HG03521 (cell line): Measurements from ENCODE around the gene SYT8.
"Not testable (repeated sequence)": the region's sequence is repeated elsewhere in the genome, so short reads cannot be mapped to it uniquely, and the experiment has no call there.

Experiments
- ATAC-seq: cut with Tn5 transposase; IDR thresholded peaks from one replicate; pipeline ENCODE4 v1.9.1; 2021; ENCODE audit warnings: mild to moderate bottlenecking, moderate library complexity; ENCODE audit not compliant: unreplicated experiment

SYT8 gene

DNA sequence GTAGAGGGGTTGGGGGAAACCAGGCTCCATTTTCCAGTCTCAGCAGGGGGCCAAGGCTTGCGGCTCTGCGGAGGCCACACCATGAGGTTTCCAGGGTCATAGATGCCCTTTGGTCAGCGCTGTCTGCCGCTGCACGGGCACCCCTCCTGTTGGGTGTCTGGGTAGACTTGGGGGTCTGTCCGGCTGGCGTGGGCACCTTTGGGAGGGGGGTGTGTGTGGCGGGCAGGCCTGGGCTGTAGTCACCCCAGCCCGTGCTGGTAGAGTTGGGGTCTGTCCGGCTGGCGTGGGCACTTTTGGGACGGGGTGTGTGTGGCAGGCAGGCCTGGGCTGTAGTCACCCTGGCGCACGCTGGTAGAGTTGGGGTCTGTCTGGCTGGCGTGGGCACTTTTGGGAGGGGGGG lies 36.7 kb downstream of the SYT8 start:
- no peak for ATAC-seq

DNA sequence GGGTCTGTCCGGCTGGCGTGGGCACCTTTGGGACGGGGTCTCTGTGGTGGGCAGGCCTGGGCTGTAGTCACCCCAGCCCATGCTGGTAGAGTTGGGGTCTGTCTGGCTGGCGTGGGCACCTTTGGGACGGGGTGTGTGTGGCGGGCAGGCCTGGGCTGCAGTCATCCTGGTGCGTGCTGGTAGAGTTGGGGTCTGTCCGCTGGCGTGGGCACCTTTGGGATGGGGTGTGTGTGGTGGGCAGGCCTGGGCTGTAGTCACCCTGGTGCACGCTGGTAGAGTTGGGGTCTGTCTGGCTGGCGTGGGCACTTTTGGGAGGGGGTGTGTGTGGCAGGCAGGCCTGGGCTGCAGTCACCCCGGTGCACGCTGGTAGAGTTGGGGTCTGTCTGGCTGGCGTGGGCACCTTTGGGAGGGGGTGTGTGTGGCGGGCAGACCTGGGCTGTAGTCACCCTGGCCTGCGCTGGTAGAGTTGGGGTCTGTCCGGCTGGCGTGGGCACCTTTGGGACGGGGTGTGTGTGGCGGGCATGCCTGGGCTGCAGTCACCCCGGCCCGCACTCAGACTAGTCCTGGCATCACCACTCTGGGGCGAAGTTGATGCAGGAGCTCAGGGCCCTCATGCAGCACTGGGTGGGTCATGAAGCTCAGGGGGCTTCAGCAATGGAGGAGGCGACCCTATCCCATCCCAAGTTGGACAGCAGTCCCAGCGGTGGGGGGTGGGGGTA lies 37.6 kb downstream of the SYT8 start:
- no peak for ATAC-seq

DNA sequence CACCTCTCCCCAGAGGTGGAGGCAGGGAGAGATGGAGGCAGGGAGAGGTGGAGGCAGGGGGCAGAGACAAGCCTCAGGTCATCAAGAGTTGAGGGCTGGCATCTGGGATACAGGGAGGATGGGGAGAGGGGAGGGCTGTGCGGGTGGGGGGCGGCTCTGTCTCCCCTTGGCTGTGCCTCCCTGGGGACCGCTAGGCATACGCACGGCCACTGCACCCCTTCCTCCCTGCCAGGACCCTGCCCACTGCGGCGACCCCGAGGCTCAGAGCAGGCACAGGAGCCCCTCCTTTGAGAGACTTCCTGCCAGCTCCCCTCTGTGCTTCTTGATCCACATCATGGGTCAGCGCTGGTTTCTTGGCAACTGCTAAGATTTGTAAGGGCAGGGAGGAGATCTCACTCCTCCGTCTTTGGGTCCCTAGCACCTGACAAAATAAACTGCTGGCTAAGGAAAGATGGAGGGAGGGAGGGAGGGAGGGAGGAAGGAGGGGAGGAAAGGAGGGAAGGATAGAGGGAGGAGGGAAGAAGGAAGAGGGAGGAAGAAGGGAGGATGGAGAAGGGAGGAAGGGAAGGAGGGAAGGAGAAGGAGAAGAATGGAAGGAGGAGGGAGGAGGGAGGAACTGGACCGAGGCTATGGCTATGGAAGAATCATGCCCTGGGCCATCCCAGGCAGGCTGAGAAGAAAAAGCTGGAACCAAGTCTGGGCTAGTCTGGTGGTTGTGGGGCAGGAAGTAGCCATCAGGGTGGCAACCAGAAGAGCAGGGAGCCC lies 38.4 kb downstream of the SYT8 start:
- ATAC-seq, result no peak

DNA sequence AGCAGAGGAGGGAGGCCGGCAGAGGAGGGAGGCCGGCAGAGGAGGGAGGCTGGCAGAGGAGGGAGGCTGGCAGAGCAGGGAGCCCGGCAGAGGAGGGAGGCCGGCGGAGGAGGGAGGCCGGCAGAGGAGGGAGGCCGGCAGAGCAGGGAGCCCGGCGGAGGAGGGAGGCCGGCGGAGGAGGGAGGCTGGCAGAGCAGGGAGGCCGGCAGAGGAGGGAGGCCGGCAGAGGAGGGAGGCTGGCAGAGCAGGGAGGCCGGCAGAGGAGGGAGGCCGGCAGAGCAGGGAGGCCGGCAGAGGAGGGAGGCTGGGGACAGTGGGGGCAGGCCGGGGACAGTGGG lies 39.0 kb downstream of the SYT8 start:
- ATAC-seq, result not testable (repeated sequence)

DNA sequence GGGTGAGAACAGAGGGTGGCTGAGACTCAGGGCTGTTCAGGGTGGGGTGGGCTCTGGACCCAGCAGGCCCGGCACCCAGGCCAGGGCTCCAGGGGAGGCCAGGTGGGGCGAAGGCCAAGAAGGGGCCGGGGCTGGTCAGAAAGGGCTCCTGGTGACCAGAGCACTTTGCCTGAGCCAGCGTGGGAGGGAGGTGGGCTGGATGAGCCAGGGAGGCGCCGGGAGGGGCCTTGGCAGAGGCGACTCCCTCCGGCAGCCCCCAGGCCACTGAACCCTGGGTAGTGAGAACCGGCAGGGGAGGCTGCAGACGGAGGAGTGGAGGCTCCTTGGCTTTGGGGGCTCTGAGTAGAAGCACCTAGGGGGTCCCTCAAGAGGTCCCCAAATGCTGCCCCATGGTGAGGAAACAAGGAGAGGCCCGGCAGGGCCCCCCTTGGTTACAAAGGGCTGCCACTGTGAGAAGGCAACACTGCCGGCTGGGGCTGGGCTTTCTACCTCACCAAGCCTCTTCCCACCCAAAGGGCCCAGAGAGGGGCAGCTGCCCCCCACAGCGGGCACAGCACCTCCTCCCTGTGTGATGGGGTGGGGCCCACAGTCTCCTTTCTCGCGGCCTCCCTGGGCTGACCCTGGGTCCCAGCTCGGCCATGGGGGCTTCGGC lies 39.8 kb downstream of the SYT8 start:
- ATAC-seq, result not testable (repeated sequence)

DNA sequence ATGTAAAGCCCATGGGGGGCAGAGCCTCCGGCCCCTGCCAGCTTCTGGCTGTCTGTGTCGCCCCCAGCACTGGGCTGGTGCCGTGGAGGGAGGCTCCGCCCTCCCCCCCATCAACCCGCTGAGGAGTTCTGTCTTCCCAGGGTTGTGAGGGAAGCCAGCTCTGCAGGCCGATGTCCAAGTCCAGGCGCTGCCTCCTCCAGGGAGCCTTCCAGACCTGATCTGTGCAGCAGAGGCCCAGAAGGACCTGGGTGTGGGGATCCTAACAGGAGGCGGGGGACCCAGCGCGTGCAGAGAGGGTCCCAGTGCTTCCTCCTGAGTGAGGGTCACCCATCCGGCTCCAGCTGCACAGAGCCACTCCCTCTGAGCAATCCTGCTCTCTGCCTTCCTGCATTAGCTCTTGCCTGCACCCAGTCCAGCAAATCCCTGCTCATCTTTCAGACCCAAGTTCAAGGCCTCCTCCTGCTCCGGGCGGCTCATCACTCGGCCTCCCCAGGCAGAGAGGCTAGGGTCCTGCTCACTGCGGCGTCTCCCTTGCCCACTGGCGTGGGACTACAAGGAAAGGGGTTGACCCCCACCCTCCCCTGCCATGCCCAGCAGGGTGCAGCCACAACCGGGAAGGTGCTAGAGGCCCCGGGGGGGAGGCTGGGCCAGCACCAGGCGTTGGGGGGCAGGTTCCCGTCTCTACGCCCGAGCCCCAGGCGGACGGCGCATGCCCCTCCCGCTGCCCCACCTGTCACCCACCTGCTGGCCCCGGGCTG lies 40.5 kb downstream of the SYT8 start:
- no peak for ATAC-seq

DNA sequence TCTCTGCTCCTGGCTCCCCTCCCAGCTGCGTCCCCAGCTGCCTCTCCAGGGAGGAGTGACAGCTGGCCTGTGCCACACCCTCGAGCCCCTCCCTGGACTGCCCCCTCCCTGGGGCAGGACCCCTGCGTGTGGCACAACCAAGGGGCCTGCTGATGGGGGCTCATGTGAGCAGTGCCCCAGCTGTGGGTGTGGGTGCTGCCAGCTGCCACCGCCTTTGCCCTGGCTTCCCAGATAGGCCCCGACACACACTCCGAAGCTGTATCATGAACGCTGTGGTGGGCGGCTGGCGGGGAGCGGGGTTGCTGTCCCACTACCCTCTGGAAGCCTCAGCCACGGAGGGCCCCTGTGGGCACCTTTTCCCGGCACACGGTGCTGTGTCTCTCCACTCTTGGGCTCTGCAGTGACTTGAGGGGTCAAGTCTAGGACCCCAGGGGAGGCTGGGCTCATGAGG lies 41.1 kb downstream of the SYT8 start:
- not testable (repeated sequence) for ATAC-seq

DNA sequence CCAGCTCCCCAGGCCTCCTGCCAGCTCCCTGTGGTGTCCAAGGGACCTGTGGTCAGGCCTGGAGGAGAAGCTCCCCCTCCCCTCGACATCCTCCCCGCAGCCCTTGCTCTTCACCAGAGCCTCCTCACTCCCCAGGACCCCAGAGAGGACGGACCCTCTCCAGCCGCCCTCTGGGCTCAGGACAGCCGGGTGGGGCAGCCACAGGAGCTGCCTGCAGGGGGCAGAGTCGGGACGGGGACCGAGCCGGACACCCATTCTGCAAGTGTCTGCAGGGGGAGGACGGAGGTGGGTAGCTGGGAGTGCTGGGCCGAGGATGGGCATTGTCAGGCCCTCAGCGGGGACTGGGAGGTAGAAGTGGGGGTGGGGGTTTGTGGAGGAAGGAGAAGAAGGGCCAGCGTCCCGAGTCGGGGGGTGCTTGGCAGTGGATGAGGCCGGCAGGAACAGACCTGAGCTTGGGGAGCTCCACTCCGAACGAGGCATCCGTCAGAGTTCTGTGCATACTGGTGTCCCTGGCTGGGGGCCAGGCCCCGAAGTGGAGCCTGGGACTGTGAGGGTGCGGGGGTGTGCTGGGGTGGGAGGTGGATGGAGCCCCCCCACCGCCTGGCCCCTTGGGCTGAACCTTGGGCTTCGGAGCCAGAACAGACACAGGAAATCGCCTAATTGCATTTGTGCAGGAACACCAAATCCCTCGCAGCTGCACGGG lies 41.7 kb downstream of the SYT8 start:
- no peak for ATAC-seq

DNA sequence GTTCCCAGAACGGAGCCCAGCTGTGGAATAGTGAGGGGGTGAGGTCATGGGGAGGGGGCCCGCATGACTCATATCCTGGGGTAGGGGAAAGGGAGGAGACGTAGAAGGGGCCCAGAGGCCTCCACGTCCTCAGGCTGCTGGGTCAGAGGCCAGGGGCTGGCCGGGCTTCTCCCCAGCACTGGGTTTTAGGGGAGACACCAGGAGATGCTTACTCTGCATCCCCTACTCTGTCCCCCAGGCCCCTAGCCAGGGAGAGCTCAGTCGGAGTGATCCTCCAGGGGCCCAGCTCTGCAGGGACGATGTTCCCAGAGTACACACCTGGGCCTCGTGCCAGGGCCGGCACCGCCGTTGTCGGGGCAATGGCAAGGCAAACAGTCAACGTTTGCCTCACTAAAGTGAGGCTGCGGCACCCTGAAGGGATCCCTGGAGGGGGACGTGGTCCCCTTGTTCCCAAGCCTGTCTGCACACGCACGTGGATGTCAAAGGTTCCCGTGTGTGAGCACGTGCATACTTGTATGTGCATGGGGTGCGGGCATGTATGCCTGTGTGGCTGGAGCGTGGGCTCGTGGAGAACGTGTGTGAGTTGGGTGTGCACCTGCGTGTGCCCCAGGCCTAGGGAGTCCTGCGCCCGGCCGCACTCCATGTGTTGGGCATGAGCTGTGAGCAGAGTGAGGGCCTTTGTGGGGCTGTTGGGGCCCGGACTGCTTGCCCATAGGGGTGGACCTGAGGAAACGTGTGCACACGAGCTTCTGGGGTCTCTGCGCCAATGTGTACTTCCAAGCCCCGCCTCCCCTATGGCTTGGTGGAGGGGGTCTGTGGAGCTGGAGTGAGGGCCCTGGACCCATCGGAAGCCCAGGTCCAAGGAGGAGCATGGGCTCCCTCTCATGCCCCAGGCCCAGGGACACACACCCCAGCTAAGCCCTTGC lies 42.7 kb downstream of the SYT8 start:
- no peak for ATAC-seq

DNA sequence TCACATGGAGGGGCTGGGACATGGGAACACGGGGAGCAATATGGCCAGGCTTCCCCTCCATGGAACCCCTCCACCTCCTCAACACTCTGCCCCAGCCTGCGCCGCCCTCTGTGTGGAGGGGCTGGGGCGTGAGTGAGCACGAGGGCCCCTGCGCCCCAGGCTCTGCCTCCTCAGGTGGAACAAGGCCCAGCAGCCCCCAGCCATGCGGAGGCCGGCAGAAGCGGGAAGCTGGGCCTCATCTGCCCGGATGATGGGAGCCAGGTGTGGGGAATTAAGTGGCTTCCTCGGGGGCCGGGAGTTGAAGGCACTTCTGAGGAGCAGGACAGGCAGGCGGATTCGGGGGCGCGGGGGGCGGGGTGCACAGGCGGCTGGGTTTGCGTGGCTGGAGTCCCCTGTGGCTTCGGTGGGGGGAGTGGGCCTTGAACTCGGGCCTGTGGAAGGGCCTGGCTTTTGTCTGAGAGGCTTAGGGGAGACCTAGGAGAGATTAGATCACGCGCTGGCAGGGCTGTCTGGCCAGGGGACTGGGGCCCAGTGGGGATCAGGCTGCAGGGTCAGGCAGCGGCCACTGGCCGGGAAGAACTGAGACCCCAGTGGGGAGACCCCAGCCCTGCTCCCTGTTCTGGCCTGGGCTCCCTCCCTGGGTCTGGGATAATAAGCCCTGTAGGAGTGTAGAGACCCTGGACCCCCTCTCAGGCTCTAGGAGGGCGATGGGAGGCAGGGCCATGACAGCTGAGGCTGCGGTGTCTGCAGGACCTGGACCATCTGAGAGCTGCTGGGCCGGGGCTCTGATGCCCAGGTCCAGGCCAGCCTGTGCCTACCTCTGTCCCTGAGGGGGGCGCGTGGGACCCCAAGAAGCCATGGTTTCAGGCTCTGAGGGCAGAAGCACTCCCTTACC lies 43.6 kb downstream of the SYT8 start:
- ATAC-seq, result no peak

DNA sequence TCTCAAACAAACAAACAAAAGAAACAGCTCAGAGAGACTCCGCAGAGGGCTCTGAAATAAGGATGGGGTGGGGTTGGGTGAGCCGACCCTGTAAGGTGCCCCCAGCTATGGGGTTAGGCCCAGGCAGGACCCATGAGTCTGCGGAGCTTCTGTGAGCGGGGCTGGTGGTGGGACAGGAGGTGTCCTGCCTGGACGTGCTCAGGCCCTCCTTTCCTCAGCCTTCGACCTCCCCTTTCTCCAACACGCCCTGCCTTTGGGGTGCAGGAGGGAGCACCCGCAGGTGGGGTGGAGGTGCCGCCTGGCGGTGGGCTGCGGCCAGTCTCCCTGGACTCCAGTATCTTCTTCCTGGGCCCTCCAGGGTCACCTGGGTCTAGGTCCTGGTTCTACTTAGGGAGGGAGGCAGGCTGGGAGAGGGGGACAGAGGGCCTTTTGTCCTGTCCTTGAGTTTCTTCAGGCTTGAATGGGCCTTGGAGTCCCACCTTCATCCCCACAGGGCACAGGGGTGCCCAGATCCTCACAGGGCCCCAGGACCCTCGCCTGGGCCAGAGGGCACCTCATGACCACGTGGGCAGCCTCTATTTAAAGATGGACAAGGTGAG lies 44.7 kb downstream of the SYT8 start:
- no peak for ATAC-seq

DNA sequence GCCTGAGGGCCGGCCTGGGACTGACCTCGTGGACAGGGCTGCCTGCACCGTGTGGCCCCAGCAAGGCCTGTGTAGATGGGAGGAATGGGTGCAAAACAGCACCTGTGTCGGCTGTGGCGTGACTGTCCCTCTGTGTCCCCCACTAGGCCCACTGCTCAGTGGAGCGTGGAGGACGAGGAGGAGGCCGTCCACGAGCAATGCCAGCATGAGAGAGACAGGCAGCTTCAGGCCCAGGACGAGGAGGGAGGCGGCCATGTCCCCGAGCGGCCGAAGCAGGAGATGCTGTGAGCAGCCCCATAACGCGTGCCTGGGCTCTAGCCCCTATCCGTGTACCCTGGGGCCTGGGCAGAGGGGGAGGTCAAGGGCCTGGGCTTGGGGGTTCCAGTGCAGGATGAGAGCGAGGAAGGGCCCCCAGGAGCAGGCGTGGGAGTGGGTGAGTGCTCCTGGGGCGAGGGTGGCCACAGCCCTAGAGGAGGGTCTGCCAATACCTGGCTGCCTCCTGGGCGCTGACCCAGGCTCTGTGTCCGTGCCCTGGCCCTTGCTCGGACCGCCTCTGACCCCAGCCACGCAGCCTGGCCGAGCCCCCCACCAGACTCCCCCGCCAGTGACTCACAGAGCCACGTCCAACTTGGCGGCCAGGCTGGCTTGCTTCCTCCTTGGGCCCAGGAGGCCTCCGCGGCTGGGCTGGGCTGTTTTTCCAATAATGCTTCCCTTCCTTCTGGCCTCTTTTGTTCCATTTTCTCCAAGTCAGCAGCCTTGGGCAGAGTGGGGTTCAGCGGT lies 45.3 kb downstream of the SYT8 start:
- no peak for ATAC-seq

DNA sequence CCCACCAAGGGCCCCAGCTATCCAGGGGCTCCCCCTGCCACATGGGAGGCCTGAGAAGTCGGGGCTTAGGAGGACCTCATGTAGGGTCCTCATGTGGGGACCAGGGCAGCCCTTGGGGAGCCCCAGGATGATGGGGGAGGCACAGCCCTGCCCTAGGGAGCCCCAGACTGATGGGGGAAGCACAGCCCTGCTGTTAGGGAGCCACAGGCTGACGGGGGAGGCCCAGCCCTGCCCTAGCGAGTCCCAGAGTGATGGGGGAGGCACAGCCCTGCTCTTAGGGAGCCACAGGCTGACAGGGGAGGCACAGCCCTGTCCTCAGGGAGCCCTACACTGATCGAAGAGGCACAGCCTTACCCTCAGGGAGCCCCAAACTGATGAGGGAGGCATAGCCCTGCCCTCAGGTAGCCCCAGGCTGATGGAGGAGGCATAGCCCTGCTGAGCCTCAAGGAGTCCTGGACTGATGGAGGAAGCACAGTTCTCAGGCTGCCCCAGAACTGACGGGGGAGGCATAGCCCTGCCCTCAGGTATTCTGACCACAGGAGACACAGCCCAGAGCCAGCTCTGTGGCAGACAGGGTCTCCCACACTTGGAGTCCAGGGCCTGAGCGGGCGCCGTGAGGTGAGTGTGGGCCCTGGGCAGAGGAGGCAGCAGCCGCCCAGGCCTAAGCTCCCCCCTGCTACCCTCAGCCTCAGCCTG lies 46.1 kb downstream of the SYT8 start:
- ATAC-seq, result no peak

DNA sequence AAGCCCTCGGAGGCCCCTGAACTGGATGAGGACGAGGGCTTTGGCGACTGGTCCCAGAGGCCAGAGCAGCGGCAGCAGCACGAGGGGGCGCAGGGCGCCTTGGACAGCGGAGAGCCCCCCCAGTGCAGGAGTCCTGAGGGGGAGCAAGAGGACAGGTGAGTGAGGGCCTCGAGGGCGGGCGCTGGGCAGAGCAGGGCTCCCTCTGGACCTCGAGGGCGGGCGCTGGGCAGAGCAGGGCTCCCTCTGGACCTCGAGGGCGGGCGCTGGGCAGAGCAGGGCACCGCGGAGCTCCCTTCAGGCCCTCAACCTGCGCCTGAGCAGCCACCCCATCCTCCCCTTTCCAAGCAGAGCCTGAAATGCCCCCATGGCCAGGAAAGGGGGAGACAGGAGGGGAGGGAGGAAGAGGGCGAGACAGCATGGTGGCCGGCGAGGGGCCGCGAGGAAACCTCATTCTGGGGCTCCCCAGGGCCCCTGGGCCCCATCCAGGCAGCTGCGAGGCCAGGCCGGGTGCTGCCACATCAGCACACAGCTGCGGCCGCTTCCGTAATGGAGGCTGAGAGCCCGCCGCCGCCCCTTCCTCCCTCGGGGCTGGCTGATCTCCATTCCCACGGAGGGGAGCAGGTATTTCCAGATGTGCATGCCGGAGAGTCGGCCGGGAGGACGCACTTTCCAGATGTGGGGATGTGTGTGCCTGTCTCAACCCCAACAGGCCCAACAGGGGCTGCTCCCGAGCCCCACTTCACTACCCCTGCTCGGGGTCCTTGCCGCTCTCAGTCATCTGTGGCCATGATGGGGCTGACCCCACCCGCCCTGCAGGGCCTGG lies 46.9 kb downstream of the SYT8 start:
- ATAC-seq, result no peak

DNA sequence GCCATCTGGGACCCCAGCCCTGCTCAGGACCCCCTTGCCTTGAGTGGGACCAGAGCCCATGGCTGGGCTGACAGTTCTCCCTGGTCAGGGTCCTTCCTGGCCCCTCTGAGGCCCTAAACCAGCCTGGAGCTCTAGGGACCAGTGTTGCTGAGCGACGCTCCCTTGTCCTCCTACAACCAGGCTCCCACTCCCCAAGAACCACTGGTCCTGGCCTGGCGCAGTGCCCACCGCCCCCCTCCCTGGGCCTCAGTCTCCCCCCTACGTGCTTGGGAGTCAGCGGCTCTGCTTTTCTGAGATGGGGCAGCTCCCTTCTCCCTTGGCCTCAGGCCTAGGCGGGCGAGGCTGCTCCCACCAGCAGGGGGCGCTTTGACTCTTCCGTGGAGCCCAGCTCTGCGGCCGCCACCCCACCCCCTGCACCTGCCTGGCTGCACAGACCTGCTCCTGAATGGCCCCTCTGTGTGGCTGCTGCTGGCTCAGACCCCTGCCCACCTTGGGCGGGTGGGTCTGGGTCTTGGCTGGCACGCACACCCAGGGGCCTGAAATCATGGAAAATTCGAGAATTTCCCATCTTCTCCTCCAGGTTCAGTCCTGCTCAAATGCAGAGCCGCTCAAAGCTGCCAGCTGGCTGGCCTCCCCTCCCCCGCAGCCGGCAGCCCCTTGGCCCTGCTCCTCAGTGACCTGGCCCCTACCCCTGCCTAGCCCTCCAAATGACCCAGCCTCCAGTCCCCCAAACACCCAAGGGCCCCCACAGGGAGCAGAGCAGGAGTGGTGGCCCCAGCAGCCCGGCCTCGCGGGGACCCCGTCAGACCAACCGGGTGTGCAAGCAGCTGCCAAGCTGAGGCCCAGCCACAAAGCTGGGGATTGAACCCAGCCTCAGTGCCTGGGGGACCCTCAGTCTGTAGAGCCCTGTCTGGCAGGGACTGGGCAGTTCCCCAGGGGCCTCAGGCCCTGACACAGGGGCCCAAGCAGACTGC lies 47.8 kb downstream of the SYT8 start:
- peak; percentile 53 for ATAC-seq
